ENCODE data around the gene PRIMPOL.
A peak's percentile ranks its signal among the peaks of the same experiment; 100 is the strongest.
"Not testable (repeated sequence)": the region's sequence is repeated elsewhere in the genome, so short reads cannot be mapped to it uniquely, and the experiment has no call there.

Gene PRIMPOL, protein sequence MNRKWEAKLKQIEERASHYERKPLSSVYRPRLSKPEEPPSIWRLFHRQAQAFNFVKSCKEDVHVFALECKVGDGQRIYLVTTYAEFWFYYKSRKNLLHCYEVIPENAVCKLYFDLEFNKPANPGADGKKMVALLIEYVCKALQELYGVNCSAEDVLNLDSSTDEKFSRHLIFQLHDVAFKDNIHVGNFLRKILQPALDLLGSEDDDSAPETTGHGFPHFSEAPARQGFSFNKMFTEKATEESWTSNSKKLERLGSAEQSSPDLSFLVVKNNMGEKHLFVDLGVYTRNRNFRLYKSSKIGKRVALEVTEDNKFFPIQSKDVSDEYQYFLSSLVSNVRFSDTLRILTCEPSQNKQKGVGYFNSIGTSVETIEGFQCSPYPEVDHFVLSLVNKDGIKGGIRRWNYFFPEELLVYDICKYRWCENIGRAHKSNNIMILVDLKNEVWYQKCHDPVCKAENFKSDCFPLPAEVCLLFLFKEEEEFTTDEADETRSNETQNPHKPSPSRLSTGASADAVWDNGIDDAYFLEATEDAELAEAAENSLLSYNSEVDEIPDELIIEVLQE

DNA sequence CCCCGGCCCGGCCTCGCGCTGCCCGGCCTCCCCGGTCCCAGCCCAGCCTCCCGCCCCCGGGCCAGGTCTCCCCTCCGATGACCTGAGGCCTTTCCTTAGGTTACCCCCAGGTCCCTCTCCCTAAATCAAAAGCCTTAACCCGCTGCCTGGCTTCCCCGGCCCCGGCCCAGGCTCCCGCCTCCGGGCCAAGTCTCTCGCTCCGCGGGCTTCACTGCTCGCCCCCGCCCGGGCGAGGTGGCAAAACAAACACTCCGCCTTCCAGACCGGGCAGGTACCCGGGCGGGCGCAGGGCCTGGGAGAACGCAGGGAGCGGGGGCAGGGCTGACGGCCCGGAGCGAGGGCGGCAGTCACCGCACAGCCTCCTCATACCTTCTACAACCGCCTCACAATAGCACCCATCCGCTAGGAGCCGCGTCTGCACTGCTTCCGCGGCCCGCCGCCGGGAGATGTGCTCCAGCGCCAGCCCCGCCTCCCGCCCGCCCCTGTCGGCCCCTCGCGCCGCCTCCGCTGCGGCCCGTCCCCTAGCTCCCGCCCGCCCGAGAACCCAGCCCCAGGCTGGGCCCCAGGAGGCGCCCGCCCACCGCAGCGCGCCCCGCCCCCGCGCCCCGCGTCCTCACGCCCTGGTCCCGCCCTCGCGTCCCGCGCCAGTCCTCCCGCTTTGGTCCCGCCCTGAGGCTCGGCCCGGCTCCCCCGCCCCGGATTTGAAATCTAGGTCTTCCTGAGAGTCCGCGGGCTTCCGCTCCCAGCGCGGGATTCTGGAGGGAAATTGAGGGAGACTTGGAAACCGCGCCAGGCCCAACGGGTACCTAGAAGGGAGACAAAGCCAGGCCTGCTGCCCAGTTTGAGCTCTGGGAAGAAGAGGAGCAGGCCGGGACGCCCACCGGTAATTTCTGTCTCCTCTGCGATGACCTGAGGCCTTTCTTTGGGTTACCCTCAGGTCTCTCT lies at the start of gene PRIMPOL, which contains the start of gene CASP3:
TSS of gene PRIMPOL (plus strand) at position 713 of the 945 bp plus-strand sequence. CDS start 7,403 bp downstream, outside the sequence.
TSS of gene CASP3 (minus strand) at position 422 of the 945 bp plus-strand sequence. CDS start 10,994 bp downstream, outside the sequence.
- Mint-ChIP-seq H3K4me1 (ENCODE audit: low read depth) (peaks cover 58% of the 10 kb centered on the region), H3K27ac (peak within 1 kb of the TSS; percentile 92), H3K36me3 (ENCODE audit: low read depth) (peaks cover 41% of the 10 kb centered on the region), H3K27me3 (ENCODE audit: low read depth) (no peaks in the 10 kb centered on the region), H3K4me3 (peak within 1 kb of the TSS; percentile 99), H3K9me3 (no peaks in the 10 kb centered on the region)

DNA sequence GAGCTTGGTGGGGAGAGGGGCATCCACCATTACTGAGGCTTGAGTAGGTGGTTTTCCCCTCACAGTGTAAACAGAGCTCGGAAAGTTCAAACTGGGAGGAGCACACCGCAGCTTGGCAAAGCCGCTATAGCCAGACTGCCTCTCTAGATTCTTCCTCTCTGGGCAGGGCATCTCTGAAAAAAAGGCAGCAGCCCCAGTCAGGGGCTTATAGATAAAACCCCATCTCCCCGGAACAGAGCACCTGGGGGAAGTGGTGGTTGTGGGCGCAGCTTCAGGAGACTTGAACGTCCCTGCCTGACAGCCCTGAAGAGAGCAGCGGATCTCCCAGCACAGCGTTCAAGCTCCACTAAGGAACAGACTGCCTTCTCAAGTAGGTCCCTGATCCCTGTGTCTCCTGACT lies 48.6 kb upstream of the PRIMPOL start:
- H3K36me3 Mint-ChIP-seq (ENCODE audit: low read depth); H3K27ac Mint-ChIP-seq; H3K4me3 Mint-ChIP-seq: not testable (repeated sequence)
- peaks cover 34% of the 10 kb centered on the region for H3K27me3 Mint-ChIP-seq (ENCODE audit: low read depth)
- H3K4me1 Mint-ChIP-seq (ENCODE audit: low read depth), result peaks cover 17% of the 10 kb centered on the region
- H3K9me3 Mint-ChIP-seq, result peaks cover 36% of the 10 kb centered on the region

DNA sequence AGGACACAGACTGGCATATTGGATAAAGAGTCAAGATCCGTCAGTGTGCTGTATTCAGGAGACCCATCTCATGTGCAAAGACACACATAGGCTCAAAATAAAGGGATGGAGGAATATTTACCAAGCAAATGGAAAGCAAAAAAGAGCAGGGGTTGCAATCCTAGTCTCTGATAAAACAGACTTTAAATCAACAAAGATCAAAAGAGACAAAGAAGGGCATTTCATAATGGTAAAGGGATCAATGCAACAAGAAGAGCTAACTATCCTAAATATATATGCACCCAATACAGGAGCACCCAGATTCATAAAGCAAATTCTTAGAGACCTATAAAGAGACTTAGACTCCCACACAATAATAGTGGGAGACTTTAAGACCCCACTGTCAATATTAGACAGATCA lies 46.7 kb upstream of the PRIMPOL start:
- H3K4me3 Mint-ChIP-seq; H3K27ac Mint-ChIP-seq; H3K36me3 Mint-ChIP-seq (ENCODE audit: low read depth): not testable (repeated sequence)
- Mint-ChIP-seq H3K4me1 (ENCODE audit: low read depth) (peaks cover 17% of the 10 kb centered on the region), H3K9me3 (peaks cover 48% of the 10 kb centered on the region), H3K27me3 (ENCODE audit: low read depth) (peaks cover 43% of the 10 kb centered on the region)

DNA sequence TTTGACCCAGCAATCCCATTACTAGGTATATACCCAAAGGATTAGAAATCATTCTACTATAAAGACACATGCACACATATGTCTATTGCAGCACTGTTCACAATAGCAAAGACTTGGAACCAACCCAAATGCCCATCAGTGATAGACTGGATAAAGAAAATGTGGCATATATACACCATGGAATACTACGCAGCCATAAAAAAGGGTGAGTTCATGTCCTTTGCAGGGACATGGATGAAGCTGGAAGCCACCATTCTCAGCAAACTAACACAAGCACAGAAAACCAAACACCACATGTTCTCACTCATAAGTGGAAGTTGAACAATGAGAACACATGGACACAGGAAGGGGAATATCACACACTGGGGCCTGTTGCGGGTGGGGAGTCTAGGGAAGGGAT lies 42.1 kb upstream of the PRIMPOL start:
- H3K4me1 Mint-ChIP-seq (ENCODE audit: low read depth); H3K27ac Mint-ChIP-seq; H3K36me3 Mint-ChIP-seq (ENCODE audit: low read depth); H3K4me3 Mint-ChIP-seq: not testable (repeated sequence)
- Mint-ChIP-seq H3K27me3 (ENCODE audit: low read depth) (peaks cover 29% of the 10 kb centered on the region), H3K9me3 (peaks cover 42% of the 10 kb centered on the region)

DNA sequence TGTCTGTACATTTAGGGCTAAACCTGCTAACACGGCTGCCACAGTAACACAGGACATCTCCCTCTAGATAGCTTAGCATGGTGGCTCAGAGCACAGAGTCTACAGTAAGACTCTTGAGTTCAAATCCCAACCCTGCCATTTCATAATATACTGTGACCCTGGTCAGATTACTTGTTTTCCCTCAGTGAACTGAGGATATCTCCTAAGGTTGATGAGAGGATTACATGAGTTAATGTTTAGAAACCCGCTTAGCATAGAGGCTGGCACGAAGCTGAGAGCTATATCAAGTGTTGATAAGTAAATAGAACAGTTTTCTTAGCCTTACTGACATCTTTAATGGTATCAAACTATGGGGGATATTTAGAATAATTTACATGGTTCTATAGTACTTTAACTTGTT lies 37.5 kb upstream of the PRIMPOL start:
- no peak overlapping the region for H3K27ac Mint-ChIP-seq
- H3K4me3 Mint-ChIP-seq, result no peak overlapping the region
- peaks cover 23% of the 10 kb centered on the region for H3K9me3 Mint-ChIP-seq
- no peaks in the 10 kb centered on the region for H3K4me1 Mint-ChIP-seq (ENCODE audit: low read depth)
- no peaks in the 10 kb centered on the region for H3K27me3 Mint-ChIP-seq (ENCODE audit: low read depth)
- H3K36me3 Mint-ChIP-seq (ENCODE audit: low read depth), result peaks cover 3% of the 10 kb centered on the region

DNA sequence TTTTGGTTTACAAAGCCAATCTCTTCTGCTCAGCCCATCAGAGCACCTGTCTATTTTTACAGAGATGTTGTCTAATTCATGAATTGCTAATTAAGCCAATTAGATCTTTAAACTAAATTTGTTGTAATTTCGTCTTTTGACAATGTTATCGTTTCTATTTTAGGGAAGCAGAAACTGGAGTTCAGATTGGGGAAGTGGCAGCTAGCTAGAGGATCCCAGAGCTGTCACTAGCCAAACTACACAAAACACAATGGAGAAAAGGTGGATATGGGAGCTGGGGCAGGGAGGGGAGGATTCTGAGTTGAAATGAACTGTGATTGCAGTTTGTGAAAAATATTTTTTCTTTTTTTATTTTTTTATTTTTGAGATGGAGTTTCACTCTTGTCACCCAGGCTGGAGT lies 36.1 kb upstream of the PRIMPOL start:
- Mint-ChIP-seq H3K4me1 (ENCODE audit: low read depth) (no peaks in the 10 kb centered on the region), H3K36me3 (ENCODE audit: low read depth) (peaks cover 5% of the 10 kb centered on the region), H3K27ac (no peak overlapping the region), H3K9me3 (peaks cover 22% of the 10 kb centered on the region), H3K27me3 (ENCODE audit: low read depth) (no peaks in the 10 kb centered on the region), H3K4me3 (no peak overlapping the region)

DNA sequence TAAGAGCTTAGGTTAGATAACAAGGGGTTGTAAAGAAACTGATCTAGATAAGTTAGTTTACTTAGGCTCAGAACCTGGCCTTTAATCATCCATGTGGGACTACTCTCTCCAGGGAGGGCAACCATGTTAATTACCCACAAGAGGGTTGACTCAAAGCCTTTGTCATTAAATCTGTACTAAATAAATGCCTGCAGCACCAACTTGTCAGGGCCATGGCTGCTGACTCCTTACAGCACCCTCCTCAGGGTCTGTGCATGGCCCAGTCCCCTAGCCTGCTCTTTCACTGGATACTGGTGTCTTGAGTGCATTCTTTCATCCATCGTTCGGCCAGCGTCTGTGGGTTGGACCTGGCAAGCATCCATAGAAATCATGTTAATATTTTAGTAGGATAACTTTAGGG lies 35.0 kb upstream of the PRIMPOL start:
- no peaks in the 10 kb centered on the region for H3K4me1 Mint-ChIP-seq (ENCODE audit: low read depth)
- no peaks in the 10 kb centered on the region for H3K27me3 Mint-ChIP-seq (ENCODE audit: low read depth)
- H3K9me3 Mint-ChIP-seq, result peaks cover 22% of the 10 kb centered on the region
- no peak overlapping the region for H3K27ac Mint-ChIP-seq
- H3K36me3 Mint-ChIP-seq (ENCODE audit: low read depth), result peaks cover 8% of the 10 kb centered on the region
- H3K4me3 Mint-ChIP-seq, result no peak overlapping the region

DNA sequence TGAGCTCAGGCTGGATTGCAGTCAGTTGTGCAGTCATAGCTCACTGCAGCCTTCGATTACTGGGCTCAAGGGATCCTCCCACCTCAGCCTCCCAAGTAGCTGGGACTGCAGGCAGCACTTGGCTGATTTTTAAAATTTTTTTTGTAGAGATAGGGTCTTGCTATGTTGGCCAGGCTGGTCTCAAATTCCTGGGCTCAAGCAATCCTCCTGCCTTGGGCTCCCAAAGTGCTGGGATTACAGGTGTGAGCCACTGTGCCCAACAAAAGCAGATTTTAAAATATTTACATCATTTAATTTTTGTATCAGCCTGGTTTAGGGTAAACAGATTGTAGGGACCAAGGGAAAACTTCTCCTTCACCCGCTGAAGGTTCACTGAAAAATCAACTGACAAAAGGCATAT lies 33.4 kb upstream of the PRIMPOL start:
- H3K4me3 Mint-ChIP-seq; H3K4me1 Mint-ChIP-seq (ENCODE audit: low read depth): not testable (repeated sequence)
- peaks cover 22% of the 10 kb centered on the region for H3K9me3 Mint-ChIP-seq

DNA sequence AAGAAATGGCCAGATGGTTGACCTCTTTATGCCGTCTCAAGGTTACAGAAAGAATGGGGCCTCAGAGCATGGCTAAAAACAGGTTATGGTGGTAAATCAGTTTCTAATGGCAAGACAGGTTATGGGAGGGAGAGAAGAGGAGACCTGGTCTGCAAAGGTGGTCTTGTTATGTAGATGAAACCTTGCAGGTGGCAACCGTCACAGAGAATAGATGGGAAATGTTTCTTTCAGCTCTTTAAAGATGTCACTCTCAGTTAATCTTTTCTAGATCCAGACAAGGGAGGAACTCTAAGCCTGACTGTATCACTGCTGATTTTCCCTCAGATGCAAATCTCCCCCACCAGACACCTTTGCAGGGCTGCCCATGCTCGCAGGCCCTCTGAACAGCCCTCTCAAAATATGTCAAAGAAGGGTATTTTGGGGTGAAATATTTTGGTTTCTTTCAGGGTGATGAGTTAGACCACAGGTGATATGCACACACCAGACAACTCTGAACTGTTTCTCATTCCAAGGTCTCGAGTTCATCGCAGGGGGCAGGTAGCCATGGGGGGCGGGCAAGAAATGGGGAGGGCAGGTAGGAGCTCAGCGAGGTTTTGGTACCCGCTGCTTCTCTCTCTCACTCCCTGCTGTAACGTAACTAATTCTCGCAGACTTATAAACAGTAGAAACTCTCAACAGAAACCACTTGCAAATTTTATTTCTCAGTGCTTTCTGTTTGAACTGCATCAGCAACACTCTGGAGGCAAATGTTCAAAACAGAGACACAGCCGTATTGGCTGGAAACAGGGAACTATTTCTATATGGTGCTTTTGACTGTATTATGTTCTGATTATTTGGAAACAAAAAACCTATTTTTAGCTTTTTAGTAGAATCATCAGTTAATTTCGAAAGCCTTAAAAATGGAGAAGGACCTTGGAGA lies 32.6 kb upstream of the PRIMPOL start:
- H3K36me3 Mint-ChIP-seq (ENCODE audit: low read depth), result peaks cover 8% of the 10 kb centered on the region
- H3K4me3 Mint-ChIP-seq, result no peak overlapping the region
- H3K9me3 Mint-ChIP-seq, result peaks cover 22% of the 10 kb centered on the region
- H3K27ac Mint-ChIP-seq, result no peak overlapping the region
- no peaks in the 10 kb centered on the region for H3K4me1 Mint-ChIP-seq (ENCODE audit: low read depth)
- H3K27me3 Mint-ChIP-seq (ENCODE audit: low read depth), result no peaks in the 10 kb centered on the region

More for the DNA sequence above, 33.4 kb upstream of the PRIMPOL start:
- not testable (repeated sequence) for H3K36me3 Mint-ChIP-seq (ENCODE audit: low read depth); H3K27ac Mint-ChIP-seq; H3K27me3 Mint-ChIP-seq (ENCODE audit: low read depth)

DNA sequence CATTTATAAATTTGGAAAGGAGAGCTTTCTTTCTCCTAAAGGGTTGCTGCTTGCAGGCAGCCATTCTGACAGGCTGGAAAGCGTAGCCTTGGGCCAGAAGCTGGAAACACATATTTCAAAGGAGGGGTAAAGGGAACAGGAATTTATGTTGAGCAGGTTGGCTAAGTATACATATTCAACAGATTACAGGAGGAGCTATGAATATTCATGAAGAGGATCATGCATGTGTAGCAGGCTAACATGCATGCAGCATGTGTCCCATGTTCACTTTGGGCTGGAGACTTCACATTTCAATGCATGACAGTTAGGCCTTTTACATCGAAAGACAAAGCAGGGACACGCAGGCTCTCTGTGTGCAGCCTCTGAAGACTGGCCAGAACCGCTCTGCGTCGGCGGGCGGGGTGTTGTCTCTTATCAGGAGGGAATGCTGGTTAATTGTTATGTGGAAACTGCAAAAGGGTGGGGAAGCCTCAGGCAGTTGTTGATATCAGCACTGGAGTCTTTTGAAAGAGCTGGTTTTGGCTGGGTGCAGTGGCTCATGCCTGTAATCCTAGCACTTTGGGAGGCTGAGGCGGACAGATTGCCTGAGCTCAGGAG lies 31.8 kb upstream of the PRIMPOL start:
- Mint-ChIP-seq H3K4me1 (ENCODE audit: low read depth) (no peaks in the 10 kb centered on the region), H3K27me3 (ENCODE audit: low read depth) (no peaks in the 10 kb centered on the region), H3K9me3 (peaks cover 21% of the 10 kb centered on the region), H3K27ac (peak overlapping the region; percentile 42), H3K36me3 (ENCODE audit: low read depth) (peaks cover 11% of the 10 kb centered on the region), H3K4me3 (no peak overlapping the region)

DNA sequence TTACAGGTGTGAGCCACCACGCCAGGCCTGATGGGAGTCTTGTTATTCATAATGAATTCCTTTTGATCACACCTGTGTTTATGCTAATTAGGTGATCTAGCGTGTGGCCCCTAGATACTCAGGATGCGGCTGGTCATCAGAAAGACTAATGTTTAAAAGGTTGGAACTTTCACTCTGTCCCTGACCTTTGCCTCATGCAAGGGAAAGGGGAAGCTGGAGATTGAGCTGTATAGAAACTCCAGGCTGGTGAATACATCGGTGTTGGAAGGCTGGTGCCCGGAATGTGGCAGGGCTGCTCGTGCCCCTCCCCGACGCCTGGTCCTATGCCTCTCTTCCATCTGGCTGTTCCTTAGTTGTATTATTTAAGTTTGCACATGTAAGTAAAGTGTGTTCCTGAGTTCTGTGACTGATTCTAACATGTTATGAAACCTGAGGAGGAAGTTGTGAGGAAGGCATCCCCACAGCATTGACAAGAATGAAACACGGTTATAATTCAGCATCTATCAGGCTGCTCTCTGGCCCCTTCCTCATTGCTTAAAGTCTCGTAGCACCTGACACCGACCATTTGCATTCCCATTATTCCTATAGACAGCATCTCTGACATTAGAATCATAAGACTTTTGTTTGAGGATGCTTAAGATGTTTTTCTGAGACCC lies 29.2 kb upstream of the PRIMPOL start:
- no peaks in the 10 kb centered on the region for H3K27me3 Mint-ChIP-seq (ENCODE audit: low read depth)
- H3K9me3 Mint-ChIP-seq, result peaks cover 2% of the 10 kb centered on the region
- H3K4me1 Mint-ChIP-seq (ENCODE audit: low read depth), result peaks cover 9% of the 10 kb centered on the region
- H3K27ac Mint-ChIP-seq, result no peak overlapping the region
- H3K4me3 Mint-ChIP-seq, result no peak overlapping the region
- H3K36me3 Mint-ChIP-seq (ENCODE audit: low read depth), result peaks cover 28% of the 10 kb centered on the region

DNA sequence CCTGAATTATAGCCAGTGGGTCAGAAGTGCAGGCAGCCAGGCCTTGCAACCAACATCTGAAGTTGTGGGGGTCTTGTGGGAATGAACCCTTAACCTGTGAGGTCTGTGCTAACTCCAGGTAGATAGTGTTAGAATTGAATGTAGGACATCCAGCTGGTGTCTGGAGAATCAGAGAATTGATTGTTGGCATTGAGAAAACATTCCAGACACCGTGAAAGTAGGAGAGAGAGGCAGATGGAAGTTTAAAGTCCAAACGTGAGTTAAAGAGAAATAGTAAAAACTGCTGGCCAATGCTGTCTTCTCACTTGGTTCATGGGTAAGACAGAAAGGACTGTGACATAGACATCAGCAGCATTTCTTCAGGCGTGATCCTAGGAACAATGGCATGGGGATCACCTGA lies 28.0 kb upstream of the PRIMPOL start:
- no peaks in the 10 kb centered on the region for H3K9me3 Mint-ChIP-seq
- H3K27ac Mint-ChIP-seq, result no peak overlapping the region
- H3K4me1 Mint-ChIP-seq (ENCODE audit: low read depth), result peaks cover 17% of the 10 kb centered on the region
- H3K4me3 Mint-ChIP-seq, result no peak overlapping the region
- H3K27me3 Mint-ChIP-seq (ENCODE audit: low read depth), result no peaks in the 10 kb centered on the region
- peaks cover 33% of the 10 kb centered on the region for H3K36me3 Mint-ChIP-seq (ENCODE audit: low read depth)

DNA sequence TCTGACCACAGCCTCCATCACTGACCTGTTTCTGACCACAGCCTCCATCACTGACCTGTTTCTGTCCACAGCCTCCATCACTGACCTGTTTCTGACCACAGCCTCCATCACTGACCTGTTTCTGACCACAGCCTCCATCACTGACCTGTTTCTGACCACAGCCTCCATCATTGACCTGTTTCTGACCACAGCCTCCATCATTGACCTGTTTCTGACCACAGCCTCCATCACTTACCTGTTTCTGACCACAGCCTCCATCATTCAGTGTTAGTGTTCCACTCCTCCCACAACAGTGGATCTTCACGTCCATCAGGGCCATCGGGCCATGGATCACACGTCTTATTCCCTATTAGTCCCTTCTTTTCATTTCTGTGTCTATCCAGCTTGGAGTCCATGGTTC lies 25.0 kb upstream of the PRIMPOL start:
- H3K27me3 Mint-ChIP-seq (ENCODE audit: low read depth); H3K9me3 Mint-ChIP-seq; H3K27ac Mint-ChIP-seq; H3K4me3 Mint-ChIP-seq: not testable (repeated sequence)
- H3K4me1 Mint-ChIP-seq (ENCODE audit: low read depth), result peaks cover 32% of the 10 kb centered on the region
- H3K36me3 Mint-ChIP-seq (ENCODE audit: low read depth), result peaks cover 56% of the 10 kb centered on the region
